Activated T-cell treated with anti-CD3 and anti-CD28 coated beads for 24 hours (primary cell): ENCODE results near the gene RETREG1.
"Not testable (repeated sequence)": the region's sequence is repeated elsewhere in the genome, so short reads cannot be mapped to it uniquely, and the experiment has no call there.

Experiments used
- DNase-seq: peaks from one replicate; pipeline ENCODE4 v3.0.0-alpha.2; 2020; ENCODE audit warnings: low read depth

RETREG1 gene

GRCh38 chr5:16484081-16484480 is 132.7 kb downstream of the RETREG1 start:
- DNase-seq: no peak

GRCh38 chr5:16483361-16483760 is 133.4 kb downstream of the RETREG1 start:
- DNase-seq: no peak

- no peak for DNase-seq
These were observed 133.9 kb downstream of the RETREG1 start for GRCh38 chr5:16482891-16483290.

- no peak for DNase-seq
These were observed 135.8 kb downstream of the RETREG1 start for GRCh38 chr5:16480821-16481538.

GRCh38 chr5:16480144-16480543 is 136.7 kb downstream of the RETREG1 start:
- DNase-seq: no peak

- no peak for DNase-seq
These were observed 139.3 kb downstream of the RETREG1 start for GRCh38 chr5:16477541-16477940.

- not testable (repeated sequence) for DNase-seq
These were observed 140.4 kb downstream of the RETREG1 start for GRCh38 chr5:16476417-16476816.

- no peak for DNase-seq
These were observed 145.4 kb downstream of the RETREG1 start for GRCh38 chr5:16471387-16471786.

GRCh38 chr5:16467363-16468219 is 149.2 kb downstream of the RETREG1 start:
- no peak for DNase-seq

GRCh38 chr5:16465544-16466432 is 151.0 kb downstream of the RETREG1 start, which contains the start of gene ZNF622:
Gene ZNF622, minus strand, starts transcription at chr5:16465800. Its CDS starts 135 bp downstream, at chr5:16465665.
- peak; percentile 88 for DNase-seq

- DNase-seq: no peak
These were observed 151.9 kb downstream of the RETREG1 start for GRCh38 chr5:16464664-16465543.

- DNase-seq: no peak
These were observed 152.6 kb downstream of the RETREG1 start for GRCh38 chr5:16464231-16464630.

GRCh38 chr5:16461782-16462181 is 155.0 kb downstream of the RETREG1 start:
- no peak for DNase-seq

GRCh38 chr5:16461026-16461425 is 155.8 kb downstream of the RETREG1 start:
- no peak for DNase-seq

GRCh38 chr5:16459451-16459850 is 157.3 kb downstream of the RETREG1 start:
- DNase-seq: no peak

- DNase-seq: no peak
These were observed 158.9 kb downstream of the RETREG1 start for GRCh38 chr5:16457853-16458252.

GRCh38 chr5:16457451-16457850 is 159.3 kb downstream of the RETREG1 start:
- DNase-seq: no peak

GRCh38 chr5:16456103-16456832 is 160.5 kb downstream of the RETREG1 start:
- DNase-seq: no peak

- no peak for DNase-seq
These were observed 161.1 kb downstream of the RETREG1 start for GRCh38 chr5:16455668-16456067.

- DNase-seq: no peak
These were observed 162.1 kb downstream of the RETREG1 start for GRCh38 chr5:16454686-16455085.
